Neural progenitor cell (in vitro differentiated cells): Measurements from ENCODE around the gene DCAF7.

ENCODE experiments used
- CTCF ChIP-seq: fragments of 200-600 bp; sonication (generic); IDR thresholded peaks from 2 replicates; pipeline ENCODE4 v1.5.1; 2017; ENCODE audit warnings: antibody characterized with exemption, mild to moderate bottlenecking
- EZH2 ChIP-seq: fragments of 200-600 bp; sonication (generic); IDR thresholded peaks from 2 replicates; pipeline ENCODE4 v1.6.1; 2017; ENCODE audit warnings: antibody characterized with exemption, mild to moderate bottlenecking, moderate library complexity

- no peak for TF ChIP-seq CTCF
- TF ChIP-seq EZH2, result no peak
Observed at GRCh38 chr17:63519116-63519881, 31.0 kb upstream of the DCAF7 start.
